ENCODE results near the gene AUTS2. TPM values are rescaled to one million over a fixed set of nuclear protein-coding genes. Genes with fewer than 3 reads are reported as not detected.

Gene AUTS2
- total RNA-seq, 1 donor from 2014 or later, result 56.0 TPM

- TF ChIP-seq CTCF (IDR thresholded peaks at IDR 0.05), result no peak
- Histone ChIP-seq H3K9me3 (no peaks in the 10 kb centered on the region), H3K27ac (no peak overlapping the region), H3K27me3 (no peaks in the 10 kb centered on the region), H3K4me3 (no peak overlapping the region), H3K4me1 (no peaks in the 10 kb centered on the region), H3K36me3 (no peaks in the 10 kb centered on the region)
- intact Hi-C loops (cut with DNase I), result no loop called here
- peak; percentile 56 for ATAC-seq
- no peak for DNase-seq
These were observed 1016.2 kb downstream of the AUTS2 start for GRCh38 chr7:70614237-70615045.

- Histone ChIP-seq H3K4me1 (no peaks in the 10 kb centered on the region), H3K27me3 (no peaks in the 10 kb centered on the region), H3K36me3 (no peaks in the 10 kb centered on the region), H3K4me3 (no peak overlapping the region), H3K27ac (no peak overlapping the region), H3K9me3 (no peaks in the 10 kb centered on the region)
- no peak for TF ChIP-seq CTCF (IDR thresholded peaks at IDR 0.05)
- DNase-seq, result no peak
- intact Hi-C loops (cut with DNase I), result no loop called here
- ATAC-seq, result no peak
These were observed 1016.9 kb downstream of the AUTS2 start for GRCh38 chr7:70615066-70615606.

- intact Hi-C loops (cut with DNase I), result no loop called here
- no peaks in the 10 kb centered on the region for H3K4me1 ChIP-seq
- DNase-seq (no peak), ATAC-seq (no peak)
- TF ChIP-seq CTCF (IDR thresholded peaks at IDR 0.05), result no peak
- H3K4me3 ChIP-seq, result no peak overlapping the region
- H3K36me3 ChIP-seq, result no peaks in the 10 kb centered on the region
- H3K9me3 ChIP-seq, result no peaks in the 10 kb centered on the region
- H3K27me3 ChIP-seq, result no peaks in the 10 kb centered on the region
- no peak overlapping the region for H3K27ac ChIP-seq
These were observed 1017.9 kb downstream of the AUTS2 start for GRCh38 chr7:70616211-70616610.

GRCh38 chr7:70616821-70617220 is 1018.5 kb downstream of the AUTS2 start:
- TF ChIP-seq CTCF (IDR thresholded peaks at IDR 0.05), result no peak
- no peak for ATAC-seq
- H3K36me3 ChIP-seq, result no peaks in the 10 kb centered on the region
- no peaks in the 10 kb centered on the region for H3K9me3 ChIP-seq
- intact Hi-C loops (cut with DNase I), result no loop called here
- no peak overlapping the region for H3K4me3 ChIP-seq
- no peak overlapping the region for H3K27ac ChIP-seq
- DNase-seq, result no peak
- no peaks in the 10 kb centered on the region for H3K27me3 ChIP-seq
- no peaks in the 10 kb centered on the region for H3K4me1 ChIP-seq

- intact Hi-C loops (cut with DNase I), result no loop called here
- no peaks in the 10 kb centered on the region for H3K27me3 ChIP-seq
- no peak for TF ChIP-seq CTCF (IDR thresholded peaks at IDR 0.05)
- DNase-seq (no peak), ATAC-seq (no peak)
- H3K36me3 ChIP-seq, result no peaks in the 10 kb centered on the region
- H3K9me3 ChIP-seq, result no peaks in the 10 kb centered on the region
- no peak overlapping the region for H3K4me3 ChIP-seq
- H3K27ac ChIP-seq, result no peak overlapping the region
- no peaks in the 10 kb centered on the region for H3K4me1 ChIP-seq
These were observed 1019.8 kb downstream of the AUTS2 start for GRCh38 chr7:70618020-70618551.
